GM13976 (cell line): Measurements from ENCODE around the gene MAP2K3.

Experiments
- DNase-seq: peaks from one replicate; pipeline ENCODE4 v3.0.0; 2012; ENCODE audit warnings: low spot score
- CTCF ChIP-seq: IDR thresholded peaks from 2 replicates; pipeline ENCODE4 v1.5.1; 2012; ENCODE audit warnings: borderline replicate concordance, mild to moderate bottlenecking; ENCODE audit not compliant: insufficient read depth; ENCODE audit errors: extremely low read depth, missing control alignments, control extremely low read depth
- in situ Hi-C: fragments of 300-500 bp; cut with MboI; formaldehyde crosslinking; loops from one replicate; pipeline ENCODE4 v1.12.0; 2022; ENCODE audit warnings: low sequenced_read_pairs, mixed read lengths, inconsistent platforms; ENCODE audit not compliant: unreplicated experiment

The MAP2K3 gene

GRCh38 chr17:21295036-21295952, 10.8 kb downstream of the MAP2K3 start:
- in situ Hi-C loops = loop anchor here (25.0 kb wide), 2 partner anchors 142 to 217 kb away; no protein-coding TSS in a partner anchor
- TF ChIP-seq CTCF = no peak

GRCh38 chr17:21296097-21297025, 11.8 kb downstream of the MAP2K3 start:
- TF ChIP-seq CTCF = no peak
- DNase-seq = peak; percentile 32
- in situ Hi-C loops = loop anchor here (25.0 kb wide), 2 partner anchors 141 to 216 kb away; no protein-coding TSS in a partner anchor

More at GRCh38 chr17:21295036-21295952, 10.8 kb downstream of the MAP2K3 start:
- DNase-seq = peak; percentile 44

- no peak for TF ChIP-seq CTCF
- in situ Hi-C loops = loop anchor here (25.0 kb wide), 2 partner anchors 140 to 215 kb away; no protein-coding TSS in a partner anchor
- peak; percentile 38 for DNase-seq
Measured at GRCh38 chr17:21297026-21297520, 12.6 kb downstream of the MAP2K3 start.

GRCh38 chr17:21297597-21297996, 13.1 kb downstream of the MAP2K3 start:
- in situ Hi-C loops = loop anchor here (25.0 kb wide), 2 partner anchors 140 to 215 kb away; no protein-coding TSS in a partner anchor
- no peak for DNase-seq
- no peak for TF ChIP-seq CTCF

GRCh38 chr17:21298056-21298982, 13.8 kb downstream of the MAP2K3 start:
- no peak for TF ChIP-seq CTCF
- DNase-seq = peak; percentile 32
- in situ Hi-C loops = loop anchor here (25.0 kb wide), 2 partner anchors 139 to 214 kb away; no protein-coding TSS in a partner anchor
